ENCODE measurements around the gene MYO15B.

DNA sequence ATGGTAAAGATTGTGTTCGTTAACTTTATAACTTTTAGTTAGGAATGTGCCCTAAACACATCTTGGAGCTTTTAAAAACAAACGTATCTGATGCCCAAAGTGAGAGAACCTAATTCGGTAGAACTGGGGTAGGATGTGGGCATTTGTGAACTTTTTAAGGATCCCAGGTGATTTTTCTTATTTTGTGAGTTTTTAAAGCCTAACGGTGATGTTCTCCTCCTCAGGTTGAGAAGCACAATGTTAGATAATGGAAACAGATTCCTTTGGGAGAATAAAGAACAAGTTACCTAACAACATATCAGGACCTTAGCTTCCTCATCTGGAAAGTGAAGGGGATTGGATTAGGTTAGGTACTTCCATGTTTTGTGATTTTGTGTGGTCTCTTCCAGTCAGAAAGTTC is 80.2 kb downstream of the MYO15B start:
- TF ChIP-seq CTCF (IDR thresholded peaks at IDR 0.05; ENCODE audit: extremely low read depth in 1 of 2, insufficient read depth in 1 of 2, low read depth in 1 of 2, low read length in 2 of 2), result no peak
- no peak for TF ChIP-seq POLR2AphosphoS5 (IDR thresholded peaks at IDR 0.05; ENCODE audit: insufficient read depth, low read depth, low read length)
- no peak for TF ChIP-seq EZH2 (IDR thresholded peaks at IDR 0.05; ENCODE audit: borderline replicate concordance, low read depth, low read length, severe bottlenecking)
- no peak for TF ChIP-seq MAX (IDR thresholded peaks at IDR 0.05; ENCODE audit: insufficient read depth, insufficient read length)
